WERI-Rb-1 (cell line): Measurements from ENCODE around the gene PCSK6.

Experiments used
- DNase-seq: peaks from one replicate; pipeline ENCODE4 v3.0.0-alpha.2; 2020
- H3K27ac ChIP-seq: fragments of 250-450 bp; sonication (Bioruptor Pico); 2 replicates; pipeline ENCODE4 v1.5.1; 2020; ENCODE audit warnings: mild to moderate bottlenecking, moderate library complexity
- H3K27me3 ChIP-seq: fragments of 250-450 bp; sonication (Bioruptor Pico); 2 replicates; pipeline ENCODE4 v1.5.1; 2021; ENCODE audit warnings: mild to moderate bottlenecking, low read depth, moderate library complexity; ENCODE audit not compliant: insufficient read depth, severe bottlenecking
- H3K36me3 ChIP-seq: fragments of 250-450 bp; sonication (Bioruptor Pico); 2 replicates; pipeline ENCODE4 v1.5.1; 2020; ENCODE audit warnings: mild to moderate bottlenecking, moderate library complexity
- H3K4me3 ChIP-seq: 2 replicates; pipeline ENCODE4 v1.5.1; 2011; ENCODE audit warnings: low read depth, mild to moderate bottlenecking, control low read depth, low read length
- H3K9me3 ChIP-seq: fragments of 250-450 bp; sonication (Bioruptor Pico); 2 replicates; pipeline ENCODE4 v1.5.1; 2021; ENCODE audit warnings: mild to moderate bottlenecking, moderate library complexity; ENCODE audit not compliant: severe bottlenecking
- TF ChIP-seq, protein P1 (sequence below): IDR thresholded peaks from 2 replicates; pipeline ENCODE4 v1.5.1; 2011; ENCODE audit warnings: low read depth, mild to moderate bottlenecking, control low read depth, inconsistent platforms, low read length

PCSK6 gene

DNA sequence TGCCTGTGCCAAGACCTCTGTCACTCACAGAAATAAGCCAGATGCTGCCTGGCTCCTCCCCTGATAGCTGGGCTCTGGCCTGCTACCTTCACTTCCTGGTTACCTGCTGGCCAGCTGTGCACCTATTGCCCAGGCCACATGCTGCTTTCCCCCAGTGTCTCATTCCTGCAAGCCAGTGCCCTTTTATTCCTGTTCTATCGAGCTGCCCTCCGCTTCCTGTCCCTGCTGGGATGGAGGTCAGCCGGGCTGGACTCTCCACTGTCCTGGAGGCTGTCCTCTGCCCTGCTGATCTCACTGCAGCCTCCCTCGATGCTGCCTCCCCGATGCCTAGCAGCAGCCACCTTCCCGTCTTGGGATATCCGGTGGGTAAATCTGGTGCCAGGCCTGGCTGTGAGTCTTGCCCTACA is 157.4 kb downstream of the PCSK6 start:
- H3K36me3 ChIP-seq = no peaks in the 10 kb centered on the region
- TF ChIP-seq, protein P1, sequence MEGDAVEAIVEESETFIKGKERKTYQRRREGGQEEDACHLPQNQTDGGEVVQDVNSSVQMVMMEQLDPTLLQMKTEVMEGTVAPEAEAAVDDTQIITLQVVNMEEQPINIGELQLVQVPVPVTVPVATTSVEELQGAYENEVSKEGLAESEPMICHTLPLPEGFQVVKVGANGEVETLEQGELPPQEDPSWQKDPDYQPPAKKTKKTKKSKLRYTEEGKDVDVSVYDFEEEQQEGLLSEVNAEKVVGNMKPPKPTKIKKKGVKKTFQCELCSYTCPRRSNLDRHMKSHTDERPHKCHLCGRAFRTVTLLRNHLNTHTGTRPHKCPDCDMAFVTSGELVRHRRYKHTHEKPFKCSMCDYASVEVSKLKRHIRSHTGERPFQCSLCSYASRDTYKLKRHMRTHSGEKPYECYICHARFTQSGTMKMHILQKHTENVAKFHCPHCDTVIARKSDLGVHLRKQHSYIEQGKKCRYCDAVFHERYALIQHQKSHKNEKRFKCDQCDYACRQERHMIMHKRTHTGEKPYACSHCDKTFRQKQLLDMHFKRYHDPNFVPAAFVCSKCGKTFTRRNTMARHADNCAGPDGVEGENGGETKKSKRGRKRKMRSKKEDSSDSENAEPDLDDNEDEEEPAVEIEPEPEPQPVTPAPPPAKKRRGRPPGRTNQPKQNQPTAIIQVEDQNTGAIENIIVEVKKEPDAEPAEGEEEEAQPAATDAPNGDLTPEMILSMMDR = no peak
- H3K27ac ChIP-seq = no peak overlapping the region
- no peak for DNase-seq
- no peaks in the 10 kb centered on the region for H3K27me3 ChIP-seq
- H3K4me3 ChIP-seq = no peak overlapping the region
- H3K9me3 ChIP-seq = peaks cover 5% of the 10 kb centered on the region

DNA sequence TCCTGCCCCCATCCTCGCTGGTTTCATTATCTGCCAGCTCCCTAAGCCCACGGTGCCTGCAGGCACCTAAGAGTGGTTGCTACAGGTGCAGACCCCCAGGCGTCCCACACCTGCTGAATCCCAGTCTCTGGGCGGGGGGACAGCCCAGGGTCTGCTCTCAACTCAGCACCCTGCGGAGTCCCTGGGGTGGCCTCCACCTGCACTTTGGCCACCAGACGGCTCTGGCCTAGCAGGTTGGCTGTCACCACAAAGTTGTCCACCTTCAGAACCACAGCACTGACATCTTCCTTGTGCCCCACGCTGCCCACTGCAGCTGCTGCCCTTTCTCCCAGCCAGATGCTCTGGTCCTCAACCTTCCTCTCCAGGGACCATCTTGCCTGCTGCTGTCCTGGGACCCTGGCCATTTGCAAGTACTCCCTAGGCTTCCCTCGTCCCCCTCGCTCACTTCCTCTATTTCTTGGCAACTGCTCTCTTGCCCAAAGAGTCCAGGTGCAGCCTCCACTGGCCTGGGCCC is 159.6 kb downstream of the PCSK6 start:
- Histone ChIP-seq H3K4me3 (no peak overlapping the region), H3K36me3 (no peaks in the 10 kb centered on the region), H3K9me3 (peaks cover 5% of the 10 kb centered on the region), H3K27ac (no peak overlapping the region), H3K27me3 (no peaks in the 10 kb centered on the region)
- no peak for DNase-seq
- TF ChIP-seq, protein P1 = no peak

DNA sequence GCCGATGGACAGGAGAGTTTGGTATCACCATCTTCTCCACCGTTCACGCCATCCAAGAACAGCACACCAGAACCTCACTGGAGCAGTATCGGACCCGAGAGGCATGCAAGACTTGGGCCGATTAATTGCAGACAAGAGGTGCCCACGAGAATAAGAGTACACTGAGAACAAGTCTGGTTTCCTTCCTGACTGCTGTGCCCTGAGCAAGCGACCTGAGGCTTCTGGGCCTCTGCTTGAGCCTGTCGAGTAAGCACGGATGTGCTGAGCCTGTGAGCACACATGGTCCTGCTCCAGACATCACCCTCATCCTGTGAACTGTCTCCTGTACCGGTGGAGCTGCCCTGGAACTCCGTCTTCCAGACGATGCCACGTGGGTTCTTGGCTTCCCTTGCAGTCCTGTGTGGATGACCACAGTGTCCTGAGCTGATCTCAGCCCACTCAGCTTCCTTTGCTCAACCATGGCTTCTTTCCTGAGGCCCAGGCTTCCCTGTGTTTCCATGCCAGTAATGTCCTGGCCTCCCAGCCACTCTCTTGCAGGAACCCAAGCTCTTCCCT is 160.1 kb downstream of the PCSK6 start:
- Histone ChIP-seq H3K27me3 (no peaks in the 10 kb centered on the region), H3K27ac (no peak overlapping the region), H3K4me3 (no peak overlapping the region), H3K36me3 (no peaks in the 10 kb centered on the region), H3K9me3 (peaks cover 1% of the 10 kb centered on the region)
- TF ChIP-seq, protein P1 = no peak
- no peak for DNase-seq

DNA sequence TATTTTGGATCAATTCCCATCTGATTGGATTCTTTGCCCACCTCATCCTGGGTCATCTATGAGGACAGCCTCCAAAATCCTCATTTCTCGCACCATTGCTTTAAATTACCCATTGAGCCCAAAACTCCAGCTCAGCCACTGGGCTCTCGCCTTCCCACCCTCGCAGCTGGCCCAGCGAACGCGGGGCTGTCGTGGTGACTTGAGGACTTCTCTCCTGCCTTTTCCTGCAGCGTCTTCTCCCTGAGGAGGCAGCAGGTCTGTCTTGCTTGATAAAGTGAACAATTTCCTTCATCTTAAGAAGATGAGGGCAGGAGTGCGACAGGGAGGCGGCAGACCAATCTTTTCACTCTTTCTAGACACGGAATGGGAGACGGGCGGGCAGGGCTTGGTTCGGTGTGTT is 161.5 kb downstream of the PCSK6 start:
- DNase-seq = no peak
- Histone ChIP-seq H3K4me3 (no peak overlapping the region), H3K27ac (no peak overlapping the region), H3K36me3 (no peaks in the 10 kb centered on the region), H3K27me3 (no peaks in the 10 kb centered on the region), H3K9me3 (no peaks in the 10 kb centered on the region)
- TF ChIP-seq, protein P1 = no peak

DNA sequence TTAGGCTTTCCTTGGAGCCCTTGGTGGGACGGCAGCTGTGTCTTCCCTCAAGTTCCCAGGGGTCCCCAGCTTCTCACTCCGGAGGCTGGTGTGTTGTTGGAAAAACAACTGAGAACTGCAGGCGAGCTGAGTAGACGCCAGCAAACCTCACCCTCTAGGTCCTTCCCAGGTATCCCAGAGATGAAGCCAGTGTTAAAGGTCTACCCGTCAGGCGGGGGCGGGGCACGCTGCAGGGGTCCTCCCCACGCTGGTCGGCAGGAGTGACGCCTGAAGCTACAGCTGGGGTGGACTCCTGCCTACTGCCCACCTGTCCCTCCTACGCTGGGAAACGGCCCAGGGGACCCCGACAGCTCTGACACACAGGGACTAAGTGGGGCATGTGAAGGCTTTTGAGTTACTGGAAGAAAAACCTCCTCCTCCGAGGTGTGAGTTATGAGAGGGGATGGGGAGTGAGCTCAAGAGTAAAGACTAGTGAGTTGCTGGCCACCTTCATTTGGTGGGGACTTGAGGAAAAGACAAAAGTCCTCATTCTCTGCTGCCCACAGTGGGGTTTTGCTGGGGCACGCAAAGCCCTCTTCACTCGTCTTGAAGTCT is 162.3 kb downstream of the PCSK6 start:
- DNase-seq = no peak
- Histone ChIP-seq H3K27ac (no peak overlapping the region), H3K36me3 (no peaks in the 10 kb centered on the region), H3K4me3 (no peak overlapping the region), H3K9me3 (no peaks in the 10 kb centered on the region), H3K27me3 (no peaks in the 10 kb centered on the region)
- TF ChIP-seq, protein P1 = no peak
